Measurements from ENCODE around the gene RPL10. TPM values are rescaled to one million over a fixed set of nuclear protein-coding genes. Genes with fewer than 3 reads are reported as not detected.
A peak's percentile ranks its signal among the peaks of the same experiment; 100 is the strongest.

RPL10 gene
- total RNA-seq, 4 donors from 2014 or later = 1,992 to 4,644 (median 2,626) TPM

DNA sequence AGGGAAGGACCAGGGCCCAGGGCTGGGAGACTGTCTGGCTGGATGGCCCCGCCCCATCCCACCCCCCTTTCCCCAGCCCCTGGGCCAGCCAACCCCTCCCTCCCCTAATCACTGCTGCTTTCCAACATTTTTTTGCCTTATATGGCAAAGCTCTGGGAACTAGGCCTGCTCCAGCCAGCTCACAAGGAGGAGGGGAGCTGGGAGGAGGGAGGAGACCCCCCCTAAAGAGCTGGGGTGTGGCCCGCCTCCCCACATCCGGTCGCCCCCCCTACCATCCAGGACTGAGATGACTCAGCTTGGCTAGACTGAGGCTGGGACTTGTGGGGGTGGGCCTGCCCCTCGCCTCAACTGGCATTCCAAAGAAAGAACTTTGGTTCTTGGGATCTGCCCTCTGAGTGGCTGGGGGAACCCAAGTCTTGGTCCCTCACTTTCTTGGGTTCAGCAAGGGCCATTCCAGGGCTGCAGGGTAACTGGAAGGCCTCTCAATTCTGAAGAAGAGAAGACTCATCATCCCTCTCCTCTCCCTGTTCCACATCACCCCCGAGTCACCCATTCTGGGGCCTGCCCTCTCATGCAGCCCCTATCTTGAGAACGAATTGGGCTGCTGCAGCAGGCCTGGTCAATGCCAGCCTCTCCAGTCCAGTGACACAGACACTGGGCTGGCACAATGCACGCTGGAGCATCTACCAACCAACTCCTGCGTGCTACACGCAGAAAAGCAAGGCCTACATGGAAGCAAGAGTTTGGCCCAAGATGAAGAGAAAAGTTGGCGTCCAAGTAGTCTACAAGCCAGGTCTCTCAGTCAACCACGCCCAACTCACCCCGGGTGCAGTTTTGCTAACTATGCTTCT is 28.5 kb upstream of the RPL10 start:
- TF ChIP-seq POLR2A (IDR thresholded peaks at IDR 0.05) = no peak
- TF ChIP-seq, protein P1, sequence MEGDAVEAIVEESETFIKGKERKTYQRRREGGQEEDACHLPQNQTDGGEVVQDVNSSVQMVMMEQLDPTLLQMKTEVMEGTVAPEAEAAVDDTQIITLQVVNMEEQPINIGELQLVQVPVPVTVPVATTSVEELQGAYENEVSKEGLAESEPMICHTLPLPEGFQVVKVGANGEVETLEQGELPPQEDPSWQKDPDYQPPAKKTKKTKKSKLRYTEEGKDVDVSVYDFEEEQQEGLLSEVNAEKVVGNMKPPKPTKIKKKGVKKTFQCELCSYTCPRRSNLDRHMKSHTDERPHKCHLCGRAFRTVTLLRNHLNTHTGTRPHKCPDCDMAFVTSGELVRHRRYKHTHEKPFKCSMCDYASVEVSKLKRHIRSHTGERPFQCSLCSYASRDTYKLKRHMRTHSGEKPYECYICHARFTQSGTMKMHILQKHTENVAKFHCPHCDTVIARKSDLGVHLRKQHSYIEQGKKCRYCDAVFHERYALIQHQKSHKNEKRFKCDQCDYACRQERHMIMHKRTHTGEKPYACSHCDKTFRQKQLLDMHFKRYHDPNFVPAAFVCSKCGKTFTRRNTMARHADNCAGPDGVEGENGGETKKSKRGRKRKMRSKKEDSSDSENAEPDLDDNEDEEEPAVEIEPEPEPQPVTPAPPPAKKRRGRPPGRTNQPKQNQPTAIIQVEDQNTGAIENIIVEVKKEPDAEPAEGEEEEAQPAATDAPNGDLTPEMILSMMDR (IDR thresholded peaks at IDR 0.05) = no peak
- Histone ChIP-seq H3K4me1 (peaks cover 0 to 23% (median 8%) of the 10 kb centered on the region in 4 donors), H3K27ac (peak overlapping the region; percentile 83 to 92 (median 87))

DNA sequence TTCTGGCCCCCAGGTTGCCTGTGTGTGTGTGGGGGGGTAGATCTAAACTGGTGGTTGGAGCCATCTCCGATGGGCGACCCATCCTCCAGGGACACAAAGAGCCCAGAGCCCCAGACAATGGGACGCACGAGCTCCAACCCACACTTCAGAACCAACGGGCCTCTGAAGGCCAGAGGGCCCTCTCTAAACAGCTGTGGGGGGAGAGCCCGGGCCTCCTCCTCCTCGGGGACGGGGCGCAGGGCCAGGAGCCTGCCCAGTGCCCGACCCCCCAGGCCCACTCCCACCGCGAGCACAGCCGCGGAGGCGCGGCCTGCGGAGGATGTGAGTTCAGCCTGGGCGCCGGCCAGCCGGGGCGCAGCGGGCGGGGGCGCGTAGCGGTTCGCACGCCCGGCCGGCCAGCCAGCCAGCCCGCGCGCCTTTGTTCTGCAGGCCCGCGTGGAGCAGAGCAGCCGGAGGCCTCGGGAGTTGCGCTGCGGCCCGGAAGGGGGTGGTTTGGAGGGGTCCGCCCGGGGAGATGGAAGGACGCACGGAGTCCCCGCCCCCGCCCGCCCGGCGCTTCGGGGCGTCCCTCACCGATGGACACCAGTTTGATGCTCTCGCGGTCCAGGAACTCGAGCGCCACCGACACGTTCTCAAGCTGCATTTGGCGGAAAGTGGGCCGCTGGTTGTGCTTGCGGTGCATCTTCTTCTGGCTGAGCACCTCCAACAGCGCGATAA is 27.7 kb upstream of the RPL10 start:
- H3K27me3 ChIP-seq = no peaks in the 10 kb centered on the region
- peak overlapping the region; percentile 46 to 79 (median 62) for H3K4me3 ChIP-seq
- H3K4me1 ChIP-seq = peaks cover 0 to 25% (median 8%) of the 10 kb centered on the region in 4 donors
- DNase-seq = no peak
- H3K36me3 ChIP-seq = no peaks in the 10 kb centered on the region
- peak overlapping the region; percentile 83 to 92 (median 87) for H3K27ac ChIP-seq
- H3K9me3 ChIP-seq = no peaks in the 10 kb centered on the region
- TF ChIP-seq, protein P1 (IDR thresholded peaks at IDR 0.05) = no peak
- no peak for TF ChIP-seq POLR2A (IDR thresholded peaks at IDR 0.05)

More for the DNA sequence above, 28.5 kb upstream of the RPL10 start:
- Histone ChIP-seq H3K27me3 (no peaks in the 10 kb centered on the region), H3K36me3 (no peaks in the 10 kb centered on the region), H3K4me3 (peak overlapping the region; percentile 46 to 79 (median 62)), H3K9me3 (no peaks in the 10 kb centered on the region)
- peak in 2 of 3 donors; percentile 73 to 74 for DNase-seq

DNA sequence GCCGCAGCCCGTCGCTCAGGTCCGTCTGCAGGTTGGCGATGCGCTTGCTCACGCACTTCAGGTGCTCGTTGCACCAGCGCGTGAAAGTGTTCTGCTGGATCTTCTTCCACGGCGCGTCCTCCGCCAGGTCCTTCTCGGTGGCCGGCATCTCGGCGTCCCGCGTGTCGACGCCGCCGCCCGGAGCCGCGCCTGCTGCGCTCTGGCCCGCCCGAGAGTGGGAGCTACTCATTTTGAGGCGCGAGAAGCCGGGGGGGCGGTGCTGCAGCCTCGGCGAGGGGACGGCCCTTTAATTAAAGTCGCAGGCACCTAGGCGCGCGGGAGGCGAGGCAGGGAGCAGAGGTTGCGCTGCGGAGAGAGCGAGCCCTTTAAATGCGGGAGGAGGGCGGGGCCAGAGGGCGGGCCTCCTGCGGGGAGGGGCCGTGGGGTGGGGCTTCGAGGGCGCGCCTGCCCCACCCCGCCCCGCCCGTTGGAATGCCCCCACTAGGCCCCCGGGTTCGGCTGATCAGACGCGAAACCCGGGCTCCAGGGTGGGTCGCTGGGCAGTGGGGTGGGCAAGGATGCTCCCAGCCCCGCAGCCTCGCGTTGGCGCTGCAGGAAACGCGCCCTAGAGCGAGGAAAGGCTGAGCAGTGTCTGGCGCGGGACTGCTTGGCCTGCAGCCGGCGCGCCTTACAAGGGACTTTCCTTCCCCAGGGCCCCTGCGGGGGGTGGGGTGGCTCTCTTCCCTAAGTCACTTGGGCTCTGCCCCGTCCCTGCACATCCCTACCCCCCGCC is 27.0 kb upstream of the RPL10 start:
- DNase-seq = peak; percentile 84 to 97 (median 95)
- H3K9me3 ChIP-seq = no peaks in the 10 kb centered on the region
- peaks cover 0 to 25% (median 8%) of the 10 kb centered on the region in 4 donors for H3K4me1 ChIP-seq
- peak overlapping the region; percentile 46 to 79 (median 62) for H3K4me3 ChIP-seq
- peak overlapping the region; percentile 83 to 97 (median 87) for H3K27ac ChIP-seq
- H3K36me3 ChIP-seq = no peaks in the 10 kb centered on the region
- TF ChIP-seq, protein P1 (IDR thresholded peaks at IDR 0.05) = no peak
- TF ChIP-seq POLR2A (IDR thresholded peaks at IDR 0.05) = peak; percentile 82 to 84
- no peaks in the 10 kb centered on the region for H3K27me3 ChIP-seq

DNA sequence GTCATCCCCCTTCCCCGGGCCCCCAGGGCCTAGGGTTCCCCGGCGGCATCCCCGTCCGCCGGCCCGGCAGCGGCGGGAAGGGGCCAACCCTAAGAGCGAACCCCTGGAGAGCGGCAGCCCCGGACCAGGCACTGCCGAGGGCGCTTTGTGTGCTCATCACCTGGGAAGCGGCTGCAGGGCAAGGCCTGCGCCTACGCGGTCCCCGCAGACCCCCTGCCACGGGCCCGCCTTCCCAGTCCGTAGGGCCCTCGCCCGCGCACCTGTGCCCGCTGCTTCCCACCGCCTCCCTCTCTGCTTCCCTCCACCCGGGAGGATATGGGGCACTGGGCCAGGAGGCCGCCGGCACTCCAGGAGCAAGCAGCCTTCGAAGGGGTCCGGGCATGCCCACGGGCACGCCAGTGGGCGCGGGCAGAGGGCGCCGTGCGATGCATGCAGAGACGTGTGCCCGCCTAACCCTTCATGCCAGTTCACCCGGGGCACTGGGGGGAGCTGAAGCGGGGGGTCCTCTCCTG is 26.3 kb upstream of the RPL10 start:
- Histone ChIP-seq H3K27me3 (no peaks in the 10 kb centered on the region), H3K9me3 (no peaks in the 10 kb centered on the region), H3K36me3 (no peaks in the 10 kb centered on the region), H3K27ac (peak overlapping the region; percentile 55 to 97 (median 82)), H3K4me1 (peaks cover 0 to 25% (median 8%) of the 10 kb centered on the region in 4 donors), H3K4me3 (peak overlapping the region; percentile 46 to 79 (median 62))
- TF ChIP-seq, protein P1 (IDR thresholded peaks at IDR 0.05) = no peak
- TF ChIP-seq POLR2A (IDR thresholded peaks at IDR 0.05) = no peak
- DNase-seq = no peak

DNA sequence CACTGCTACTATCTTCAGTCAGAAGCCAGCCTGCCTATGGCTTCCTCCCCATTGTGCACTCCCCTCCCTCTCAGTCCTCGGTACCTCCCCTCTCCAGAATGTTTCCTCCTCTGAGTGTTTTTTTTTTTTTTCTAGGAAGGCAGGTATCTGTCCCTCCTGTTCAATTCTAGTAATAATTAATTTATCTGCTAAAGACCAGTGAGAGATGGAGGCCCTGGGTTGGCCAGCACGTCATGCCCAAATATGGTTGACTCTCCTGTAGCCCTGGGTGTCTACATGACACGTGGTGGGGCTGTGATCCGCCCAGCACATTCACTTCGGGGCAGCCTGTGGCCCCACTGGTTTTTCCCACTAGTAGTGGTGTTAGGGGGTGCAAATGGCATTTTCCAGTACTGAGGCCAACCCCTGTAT is 25.6 kb upstream of the RPL10 start:
- Histone ChIP-seq H3K4me3 (peak overlapping the region in 1 of 4 donors; percentile 79), H3K36me3 (no peaks in the 10 kb centered on the region), H3K4me1 (peaks cover 0 to 25% (median 8%) of the 10 kb centered on the region in 4 donors), H3K27ac (peak overlapping the region in 3 of 4 donors; percentile 78 to 97 (median 86)), H3K27me3 (no peaks in the 10 kb centered on the region), H3K9me3 (no peaks in the 10 kb centered on the region)
- DNase-seq = no peak
- TF ChIP-seq, protein P1 (IDR thresholded peaks at IDR 0.05) = no peak
- no peak for TF ChIP-seq POLR2A (IDR thresholded peaks at IDR 0.05)
